ENCODE data around the gene RFX7. TPM values are rescaled to one million over a fixed set of nuclear protein-coding genes. Genes with fewer than 3 reads are reported as not detected.

The RFX7 gene
- total and polyA plus RNA-seq, 2 of the 8 experiments (the other 6 are each of a cell fraction or from before 2014, with no cell fraction given), result 10.4 to 40.9 TPM

DNA sequence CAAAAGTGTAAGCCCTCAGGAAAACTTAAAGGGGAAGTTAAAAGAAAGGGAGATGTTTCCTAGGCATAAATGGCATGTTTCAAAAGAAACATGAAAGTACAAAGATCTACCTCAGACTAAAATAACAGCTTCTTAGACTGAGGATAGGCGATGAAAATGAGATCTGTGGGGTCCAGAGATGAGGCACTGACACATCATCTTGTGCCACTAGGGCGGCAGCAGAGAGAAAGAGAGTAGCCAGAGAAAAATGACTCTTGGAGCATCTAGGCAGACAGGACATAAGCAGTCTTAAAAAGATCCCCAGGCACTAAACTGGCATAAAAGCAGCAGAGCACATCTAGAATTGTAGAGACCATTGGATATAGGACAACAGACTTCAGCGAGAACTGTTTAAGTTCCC, 42.5 kb upstream of the RFX7 start:
- H4K20me1 ChIP-seq (replicated peaks in 1 of 2; ENCODE audit: control insufficient read depth in 1 of 2, insufficient read depth in 2 of 2, low read length in 2 of 2), result no peaks in the 10 kb centered on the region
- FAIRE-seq, result peak; percentile 57

More for the DNA sequence above, 42.5 kb upstream of the RFX7 start:
- POLR2A ChIA-PET (ENCODE audit: partially characterized antibody), result no interaction called here
- Histone ChIP-seq H3K9me3 (ENCODE audit: insufficient read depth in 2 of 2, low read depth in 1 of 2, low read length in 1 of 2) (no peaks in the 10 kb centered on the region), H3K79me2 (ENCODE audit: control insufficient read depth in 1 of 2, insufficient read depth in 2 of 2, low read length in 2 of 2) (no peaks in the 10 kb centered on the region), H3K56ac (replicated peaks; ENCODE audit: insufficient read length, low read depth, low read length) (no peak overlapping the region), H2AK5ac (ENCODE audit: low read depth, low read length) (no peak overlapping the region), H3K18ac (ENCODE audit: extremely low read depth, low read length) (no peak overlapping the region), H2BK15ac (ENCODE audit: low read length) (0 out of 2 replicates have a peak overlapping the region, but pooled peaks have one; percentile 29), H3K9ac (replicated peaks in 1 of 4; ENCODE audit: extremely low read depth in 1 of 4, low read depth in 3 of 4, low read length in 3 of 4) (no peak overlapping the region), H3K27ac (ENCODE audit: low read depth, low read length) (no peak overlapping the region), H2BK120ac (replicated peaks; ENCODE audit: low read depth, low read length) (no peak overlapping the region), H2BK12ac (ENCODE audit: low read depth, low read length) (no peak overlapping the region), H4K91ac (replicated peaks; ENCODE audit: insufficient read length, low read length) (no peak overlapping the region), H4K5ac (ENCODE audit: insufficient read length, low read depth, low read length) (no peak overlapping the region), H3K79me1 (ENCODE audit: low read depth, low read length) (no peaks in the 10 kb centered on the region), H3K4me1 (replicated peaks in 1 of 4; ENCODE audit: control insufficient read depth in 3 of 4, insufficient read depth in 4 of 4, low read length in 3 of 4) (no peaks in the 10 kb centered on the region), H3K4me3 (ENCODE audit: extremely low read depth in 1 of 4, insufficient read depth in 2 of 4, low read depth in 3 of 4, low read length in 4 of 4) (no peak overlapping the region), H3K36me3 (ENCODE audit: control insufficient read depth in 2 of 4, insufficient read depth in 4 of 4, low read length in 3 of 4) (no peaks in the 10 kb centered on the region), H4K8ac (ENCODE audit: extremely low read depth, insufficient read depth, low read length) (no peak overlapping the region), H3K23me2 (ENCODE audit: low read depth, low read length) (no peaks in the 10 kb centered on the region), H2BK20ac (ENCODE audit: low read length) (no peak overlapping the region), H3K14ac (ENCODE audit: insufficient read length) (no peak overlapping the region), H3K27me3 (replicated peaks in 1 of 4; ENCODE audit: control insufficient read depth in 3 of 4, extremely low read depth in 1 of 4, insufficient read depth in 3 of 4, low read length in 3 of 4) (no peaks in the 10 kb centered on the region), H3K23ac (ENCODE audit: insufficient read length) (no peak overlapping the region), H2BK5ac (ENCODE audit: low read depth, low read length) (no peak overlapping the region), H3K4ac (replicated peaks; ENCODE audit: insufficient read length, low read depth, low read length) (no peak overlapping the region), H3K4me2 (ENCODE audit: insufficient read depth in 1 of 2, low read depth in 2 of 2, low read length in 2 of 2) (no peak overlapping the region), H2AFZ (ENCODE audit: low read length) (no peak overlapping the region)
- DNase-seq (ENCODE audit: low read depth in 1 of 2, low spot score in 2 of 2), result no peak
- TF ChIP-seq CTBP2 (IDR thresholded peaks at IDR 0.05; ENCODE audit: borderline replicate concordance, insufficient read depth, insufficient read length, low read length), result no peak
- no peak for TF ChIP-seq POLR2AphosphoS5 (IDR thresholded peaks at IDR 0.05; ENCODE audit: low read depth, low read length)
- TF ChIP-seq POLR2A (IDR thresholded peaks at IDR 0.05; ENCODE audit: control extremely low read depth in 1 of 2, low read depth in 2 of 2, low read length in 2 of 2), result no peak
- peak; percentile 15 to 21; a peak in 1 of 4 replicates for TF ChIP-seq RAD21 (IDR thresholded peaks at IDR 0.05 in 1 of 2, conservative IDR thresholded peaks at IDR 0.05 in 1 of 2; ENCODE audit: low read depth in 2 of 2, low read length in 2 of 2)
- TF ChIP-seq, protein P1, sequence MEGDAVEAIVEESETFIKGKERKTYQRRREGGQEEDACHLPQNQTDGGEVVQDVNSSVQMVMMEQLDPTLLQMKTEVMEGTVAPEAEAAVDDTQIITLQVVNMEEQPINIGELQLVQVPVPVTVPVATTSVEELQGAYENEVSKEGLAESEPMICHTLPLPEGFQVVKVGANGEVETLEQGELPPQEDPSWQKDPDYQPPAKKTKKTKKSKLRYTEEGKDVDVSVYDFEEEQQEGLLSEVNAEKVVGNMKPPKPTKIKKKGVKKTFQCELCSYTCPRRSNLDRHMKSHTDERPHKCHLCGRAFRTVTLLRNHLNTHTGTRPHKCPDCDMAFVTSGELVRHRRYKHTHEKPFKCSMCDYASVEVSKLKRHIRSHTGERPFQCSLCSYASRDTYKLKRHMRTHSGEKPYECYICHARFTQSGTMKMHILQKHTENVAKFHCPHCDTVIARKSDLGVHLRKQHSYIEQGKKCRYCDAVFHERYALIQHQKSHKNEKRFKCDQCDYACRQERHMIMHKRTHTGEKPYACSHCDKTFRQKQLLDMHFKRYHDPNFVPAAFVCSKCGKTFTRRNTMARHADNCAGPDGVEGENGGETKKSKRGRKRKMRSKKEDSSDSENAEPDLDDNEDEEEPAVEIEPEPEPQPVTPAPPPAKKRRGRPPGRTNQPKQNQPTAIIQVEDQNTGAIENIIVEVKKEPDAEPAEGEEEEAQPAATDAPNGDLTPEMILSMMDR (IDR thresholded peaks at IDR 0.05; ENCODE audit: control extremely low read depth in 1 of 3, insufficient read depth in 1 of 3, low read depth in 1 of 3, low read length in 3 of 3), result peak in 2 of 3 experiments; percentile 25 to 43; a peak in 2 of 4 replicates
- CTCF ChIA-PET (ENCODE audit: partially characterized antibody), result interaction anchor here (1.1 to 2.2 kb wide), 4 partner anchors 10 to 41 kb away, joined by 3 to 16 read pairs (median 6); no protein-coding TSS in a partner anchor
- WGBS, 2 experiments (ENCODE audit: extremely low coverage in 1 of 2, insufficient coverage in 1 of 2, insufficient read length in 1 of 2, insufficient replicate concordance in 2 of 2, low coverage in 1 of 2, low lambda C conversion rate in 2 of 2, missing lambda C conversion rate in 1 of 2), result 67% methylated on average over 3 of the region's 3 CpGs; no CpG with 5 or more reads in 1 of the 2 experiments

Measured in H1 (cell line).